Measurements from ENCODE around the gene TAOK3. TPM values are rescaled to one million over a fixed set of nuclear protein-coding genes. Genes with fewer than 3 reads are reported as not detected.

Gene TAOK3
- total and polyA plus RNA-seq, 2 of the 4 experiments (the other 2 are of a cell fraction), result 26.3 to 54.5 TPM

GRCh38 chr12:118125743-118126118, 247.0 kb downstream of the TAOK3 start:
- Histone ChIP-seq H3K36me3 (ENCODE audit: control insufficient read depth, insufficient read depth, low read length) (no peaks in the 10 kb centered on the region), H3K27ac (ENCODE audit: insufficient read depth, low read length) (no peak overlapping the region), H3K9ac (ENCODE audit: low read depth, low read length) (no peak overlapping the region), H4K20me1 (ENCODE audit: insufficient read depth, low read length) (no peaks in the 10 kb centered on the region), H3K27me3 (ENCODE audit: control insufficient read depth, insufficient read depth, low read length) (no peaks in the 10 kb centered on the region), H2BK120ac (ENCODE audit: low read depth, low read length) (no peak overlapping the region), H2BK5ac (ENCODE audit: low read depth, low read length, poor library complexity, severe bottlenecking) (no peak overlapping the region), H4K91ac (ENCODE audit: insufficient read depth, low read depth, low read length) (no peak overlapping the region), H3K4me3 (ENCODE audit: insufficient read depth, low read depth, low read length) (no peak overlapping the region), H3K14ac (replicated peaks; ENCODE audit: low read depth, low read length) (no peak overlapping the region), H2AK5ac (ENCODE audit: low read depth, low read length) (no peak overlapping the region), H2AK9ac (replicated peaks; ENCODE audit: low read depth, low read length, poor library complexity) (no peak overlapping the region), H2BK15ac (ENCODE audit: low read depth, low read length) (no peak overlapping the region), H2BK20ac (ENCODE audit: low read depth, low read length) (no peak overlapping the region), H3K9me3 (ENCODE audit: control insufficient read depth, insufficient read depth, low read length) (no peaks in the 10 kb centered on the region), H3K79me1 (ENCODE audit: low read depth in 1 of 2, low read length in 2 of 2) (no peaks in the 10 kb centered on the region), H3K18ac (ENCODE audit: low read depth, low read length) (no peak overlapping the region), H3K4me2 (ENCODE audit: low read depth, low read length) (no peak overlapping the region), H2AFZ (replicated peaks; ENCODE audit: low read length, poor library complexity) (no peak overlapping the region), H3K56ac (ENCODE audit: extremely low read depth, insufficient read depth, low read length) (no peak overlapping the region), H4K8ac (ENCODE audit: low read depth in 2 of 2, low read length in 2 of 2) (no peak overlapping the region), H4K5ac (ENCODE audit: low read depth, low read length) (no peak overlapping the region), H3K4me1 (ENCODE audit: control insufficient read depth, insufficient read depth, low read length) (peaks cover under 1% of the 10 kb centered on the region; the same call in 1 of the 2 replicates), H3K23ac (ENCODE audit: low read depth, low read length) (no peak overlapping the region), H3K4ac (ENCODE audit: low read depth, low read length) (no peak overlapping the region), H3K9me1 (ENCODE audit: insufficient read depth, low read length) (no peaks in the 10 kb centered on the region)
- no peak for DNase-seq
- ChIA-PET POLR2A (ENCODE audit: unreplicated experiment) (no interaction called here), CTCF (no interaction called here)
- WGBS, 2 experiments (ENCODE audit: extremely low coverage in 2 of 2, insufficient read length in 1 of 2), result no CpG with 5 or more reads among the region's 4 CpGs
- dilution Hi-C loops (cut with HindIII; ENCODE audit: low sequenced_read_pairs, unreplicated experiment) (no loop called here), in situ Hi-C loops (cut with MboI; ENCODE audit: low sequenced_read_pairs) (loop anchor here (25.0 kb wide), 1 partner anchor 263 kb away; no protein-coding TSS in a partner anchor), intact Hi-C loops (cut with micrococcal nuclease) (no loop called here)
- no TSS peak for BruUV-seq (replicated peaks)
- TF ChIP-seq MAZ (IDR thresholded peaks at IDR 0.05; ENCODE audit: borderline replicate concordance, low read depth, low read length), result no peak
- TF ChIP-seq BHLHE40 (IDR thresholded peaks at IDR 0.05; ENCODE audit: low read depth, low read length), result no peak
- TF ChIP-seq, protein P1, sequence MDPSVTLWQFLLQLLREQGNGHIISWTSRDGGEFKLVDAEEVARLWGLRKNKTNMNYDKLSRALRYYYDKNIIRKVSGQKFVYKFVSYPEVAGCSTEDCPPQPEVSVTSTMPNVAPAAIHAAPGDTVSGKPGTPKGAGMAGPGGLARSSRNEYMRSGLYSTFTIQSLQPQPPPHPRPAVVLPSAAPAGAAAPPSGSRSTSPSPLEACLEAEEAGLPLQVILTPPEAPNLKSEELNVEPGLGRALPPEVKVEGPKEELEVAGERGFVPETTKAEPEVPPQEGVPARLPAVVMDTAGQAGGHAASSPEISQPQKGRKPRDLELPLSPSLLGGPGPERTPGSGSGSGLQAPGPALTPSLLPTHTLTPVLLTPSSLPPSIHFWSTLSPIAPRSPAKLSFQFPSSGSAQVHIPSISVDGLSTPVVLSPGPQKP (IDR thresholded peaks at IDR 0.05; ENCODE audit: borderline replicate concordance, low read depth, low read length), result no peak
- TF ChIP-seq CTCF (conservative IDR thresholded peaks at IDR 0.05; ENCODE audit: low read depth, low read length), result no peak
- no peak for TF ChIP-seq POLR2A (IDR thresholded peaks at IDR 0.05; ENCODE audit: low read depth, low read length)
- no peak for TF ChIP-seq RFX5 (IDR thresholded peaks at IDR 0.05; ENCODE audit: low read depth, low read length)
- TF ChIP-seq, protein P2, sequence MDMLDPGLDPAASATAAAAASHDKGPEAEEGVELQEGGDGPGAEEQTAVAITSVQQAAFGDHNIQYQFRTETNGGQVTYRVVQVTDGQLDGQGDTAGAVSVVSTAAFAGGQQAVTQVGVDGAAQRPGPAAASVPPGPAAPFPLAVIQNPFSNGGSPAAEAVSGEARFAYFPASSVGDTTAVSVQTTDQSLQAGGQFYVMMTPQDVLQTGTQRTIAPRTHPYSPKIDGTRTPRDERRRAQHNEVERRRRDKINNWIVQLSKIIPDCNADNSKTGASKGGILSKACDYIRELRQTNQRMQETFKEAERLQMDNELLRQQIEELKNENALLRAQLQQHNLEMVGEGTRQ (IDR thresholded peaks at IDR 0.05; ENCODE audit: low read depth, low read length), result no peak
- TF ChIP-seq MAFK (IDR thresholded peaks at IDR 0.05; ENCODE audit: low read depth, low read length), result no peak
- TF ChIP-seq MXI1 (IDR thresholded peaks at IDR 0.05; ENCODE audit: borderline replicate concordance, low read depth, low read length), result no peak
- TF ChIP-seq NFE2L2 (IDR thresholded peaks at IDR 0.05; ENCODE audit: low read depth, low read length), result no peak
- no peak for TF ChIP-seq SMC3 (IDR thresholded peaks at IDR 0.05; ENCODE audit: low read depth, low read length)
- no peak for TF ChIP-seq RCOR1 (IDR thresholded peaks at IDR 0.05; ENCODE audit: insufficient replicate concordance, low read length)
- no peak for TF ChIP-seq CEBPB (IDR thresholded peaks at IDR 0.05; ENCODE audit: low read depth, low read length)
- TF ChIP-seq CHD1 (IDR thresholded peaks at IDR 0.05; ENCODE audit: low read depth, low read length), result no peak
- TF ChIP-seq RAD21 (IDR thresholded peaks at IDR 0.05; ENCODE audit: low read length), result no peak
- no peak for TF ChIP-seq FOS (IDR thresholded peaks at IDR 0.05; ENCODE audit: low read depth, low read length)
- no peak for ATAC-seq (ENCODE audit: low read depth)
